Prostate gland (tissue), 2 donors: ENCODE measurements around the gene ACP4. TPM values are rescaled to one million over a fixed set of nuclear protein-coding genes. Genes with fewer than 3 reads are reported as not detected.
"Not testable (repeated sequence)": the region's sequence is repeated elsewhere in the genome, so short reads cannot be mapped to it uniquely, and the experiment has no call there.

Experiments
- DNase-seq: peaks from one replicate; pipeline ENCODE4 v3.0.0-alpha.2; 2019; ENCODE audit warnings: low spot score
- H3K27ac ChIP-seq, 2 donors: fragments of 200-600 bp; sonication (generic); 2 replicates each; pipeline ENCODE4 v1.5.1; 2017 to 2019
- H3K27me3 ChIP-seq: fragments of 200-600 bp; sonication (generic); replicated peaks from 2 replicates; pipeline ENCODE4 v1.5.1; 2019; ENCODE audit not compliant: insufficient read depth
- H3K36me3 ChIP-seq, 2 donors: fragments of 200-600 bp; sonication (generic); 1 replicate in 1 of 2; 2 replicates in 1 of 2; pipeline versions ENCODE4 v1.5.1 to v1.8.1; 2017 to 2019
- H3K4me1 ChIP-seq: fragments of 200-600 bp; sonication (generic); replicated peaks from 2 replicates; pipeline ENCODE4 v1.5.1; 2019
- H3K4me3 ChIP-seq, 2 donors: fragments of 200-600 bp; sonication (generic); 2 replicates each; pipeline ENCODE4 v1.5.1; 2017 to 2019
- H3K9me3 ChIP-seq: fragments of 200-600 bp; sonication (generic); 2 replicates; pipeline ENCODE4 v1.5.1; 2017
- CTCF ChIP-seq, 4 experiments: fragments of 200-600 bp in 2 of 4; fragments of 450-650 bp in 2 of 4; sonication (generic) in 2 of 4; IDR thresholded peaks; 1 replicate in 3 of 4; 2 replicates in 1 of 4; pipeline ENCODE4 v1.5.1; 2016 to 2019; ENCODE audit warnings: antibody characterized with exemption in 4 of 4, mild to moderate bottlenecking in 2 of 4, moderate library complexity in 2 of 4
- POLR2A ChIP-seq: fragments of 450-650 bp; IDR thresholded peaks from one replicate; pipeline ENCODE4 v1.6.1; 2016; ENCODE audit warnings: antibody characterized with exemption, mild to moderate bottlenecking
- POLR2AphosphoS5 ChIP-seq: sonication (generic); formaldehyde crosslinking; IDR thresholded peaks from one replicate; pipeline ENCODE4 v1.6.1; 2017; ENCODE audit warnings: antibody characterized with exemption
- WGBS: methylation state at CpG from one replicate; pipeline ENCODE4 v1.1.5; 2018; 5-methylcytosine and 5-hydroxymethylcytosine counted together
- intact Hi-C: fragments of 100-400 bp; cut with DNase I; formaldehyde crosslinking; loops from one replicate; pipeline ENCODE4 v1.14.2; 2022
- total RNA-seq, 2 donors: library from RNA; depleted of rRNA; stranded (reverse); fragments of >200 nt; gene quantifications; one replicate each; pipeline ENCODE4 v1.1.0, GENCODE V29; 2016

The ACP4 gene
- total RNA-seq, 2 donors from 2014 or later = not detected

- intact Hi-C loops = loop anchor here (10.0 kb wide), 1 partner anchor 424 kb away; the partner anchor contains the start of gene POLD1
- WGBS = 50% methylated on average over 1 of the region's 1 CpG
- H3K4me3 ChIP-seq = no peak overlapping the region
- TF ChIP-seq POLR2A (no peak), POLR2AphosphoS5 (no peak), CTCF (IDR thresholded peaks at IDR 0.05) (no peak)
- no peak for DNase-seq
- H3K27ac ChIP-seq = no peak overlapping the region
- no peaks in the 10 kb centered on the region for H3K27me3 ChIP-seq
- H3K4me1 ChIP-seq = no peaks in the 10 kb centered on the region
- H3K36me3 ChIP-seq = no peaks in the 10 kb centered on the region
- no peaks in the 10 kb centered on the region for H3K9me3 ChIP-seq
Observed at GRCh38 chr19:50808856-50809255, 18.6 kb downstream of the ACP4 start.

- H3K36me3 ChIP-seq, H3K27me3 ChIP-seq, DNase-seq, intact Hi-C loops, H3K27ac ChIP-seq, H3K4me1 ChIP-seq, H3K4me3 ChIP-seq, H3K9me3 ChIP-seq: not testable (repeated sequence)
- WGBS = 100% methylated on average over 3 of the region's 3 CpGs
Observed at GRCh38 chr19:50811622-50812238, 21.5 kb downstream of the ACP4 start.

- TF ChIP-seq POLR2AphosphoS5 (no peak), POLR2A (no peak), CTCF (IDR thresholded peaks at IDR 0.05) (no peak)
- no peaks in the 10 kb centered on the region for H3K4me1 ChIP-seq
- WGBS = 56% methylated on average over 3 of the region's 3 CpGs
- DNase-seq = no peak
- H3K27me3 ChIP-seq = no peaks in the 10 kb centered on the region
- intact Hi-C loops = no loop called here
- H3K4me3 ChIP-seq = no peak overlapping the region
- H3K9me3 ChIP-seq = no peaks in the 10 kb centered on the region
- H3K27ac ChIP-seq = no peak overlapping the region
- no peaks in the 10 kb centered on the region for H3K36me3 ChIP-seq
Observed at GRCh38 chr19:50812474-50812873, 22.3 kb downstream of the ACP4 start.

GRCh38 chr19:50814883-50815282 is 24.7 kb downstream of the ACP4 start:
- Histone ChIP-seq H3K36me3 (no peaks in the 10 kb centered on the region), H3K9me3 (no peaks in the 10 kb centered on the region), H3K4me3 (no peak overlapping the region), H3K27ac (no peak overlapping the region), H3K27me3 (no peaks in the 10 kb centered on the region), H3K4me1 (no peaks in the 10 kb centered on the region)
- intact Hi-C loops = no loop called here
- DNase-seq = no peak
- 71% methylated on average over 5 of the region's 5 CpGs for WGBS
- TF ChIP-seq CTCF (IDR thresholded peaks at IDR 0.05) = no peak
- no peak for TF ChIP-seq POLR2A
- no peak for TF ChIP-seq POLR2AphosphoS5

- Histone ChIP-seq H3K27ac (no peak overlapping the region), H3K4me3 (no peak overlapping the region), H3K9me3 (no peaks in the 10 kb centered on the region), H3K36me3 (no peaks in the 10 kb centered on the region), H3K4me1 (no peaks in the 10 kb centered on the region), H3K27me3 (no peaks in the 10 kb centered on the region)
- TF ChIP-seq CTCF (IDR thresholded peaks at IDR 0.05) (no peak), POLR2A (no peak), POLR2AphosphoS5 (no peak)
- intact Hi-C loops = no loop called here
- WGBS = 100% methylated on average over 1 of the region's 1 CpG
- no peak for DNase-seq
Observed at GRCh38 chr19:50815439-50815838, 25.2 kb downstream of the ACP4 start.
